CD8-positive, alpha-beta memory T cell (primary cell): Measurements from ENCODE around the gene POLR1A. TPM values are rescaled to one million over a fixed set of nuclear protein-coding genes. Genes with fewer than 3 reads are reported as not detected.

Experiments used
- CTCF ChIA-PET: fragments of 350-600 bp; sonication (Branson Sonifier 250); formaldehyde crosslinking; loops from one replicate; lab custom pipeline; 2021; ENCODE audit warnings: antibody characterized with exemption; lab: Charles Lee
- POLR2A ChIA-PET: fragments of 350-600 bp; sonication (Branson Sonifier 250); formaldehyde crosslinking; loops from one replicate; lab custom pipeline; 2021; ENCODE audit warnings: antibody characterized with exemption; lab: Charles Lee
- DNase-seq, 5 donors: peaks; one replicate each; pipeline versions ENCODE4 v3.0.0 to v3.0.0-alpha.2; 2020 to 2022; ENCODE audit warnings: mixed read lengths in 1 of 5
- H3K27ac ChIP-seq: one replicate; pipeline ENCODE4 v1.7.0; 2013; ENCODE audit warnings: low read depth, mild to moderate bottlenecking, low read length, moderate library complexity
- H3K27me3 ChIP-seq: 2 replicates; pipeline ENCODE4 v1.7.0; 2013; ENCODE audit warnings: low read length, mild to moderate bottlenecking; ENCODE audit not compliant: insufficient read depth, poor library complexity, severe bottlenecking
- H3K36me3 ChIP-seq: 2 replicates; pipeline ENCODE4 v1.7.0; 2013; ENCODE audit warnings: mild to moderate bottlenecking, low read length, moderate library complexity; ENCODE audit not compliant: insufficient read depth
- H3K4me1 ChIP-seq: 2 replicates; pipeline ENCODE4 v1.7.0; 2013; ENCODE audit warnings: mild to moderate bottlenecking, low read length, moderate library complexity; ENCODE audit not compliant: insufficient read depth
- H3K4me3 ChIP-seq: 2 replicates; pipeline ENCODE4 v1.7.0; 2013; ENCODE audit warnings: mild to moderate bottlenecking, low read length
- H3K9me3 ChIP-seq: 2 replicates; pipeline ENCODE4 v1.7.0; 2013; ENCODE audit warnings: mild to moderate bottlenecking, low read length
- H3K27ac Mint-ChIP-seq, 8 donors: one replicate each; pipeline ENCODE4 v1.8.0; 2020 to 2021; ENCODE audit warnings: mixed read lengths in 8 of 8, mild to moderate bottlenecking in 6 of 8, inconsistent platforms in 3 of 8, moderate library complexity in 3 of 8
- H3K27me3 Mint-ChIP-seq, 2 donors: one replicate each; pipeline ENCODE4 v1.8.0; 2020 to 2021; ENCODE audit warnings: mixed read lengths in 2 of 2, mild to moderate bottlenecking in 1 of 2, moderate library complexity in 1 of 2
- H3K36me3 Mint-ChIP-seq, 3 donors: one replicate each; pipeline ENCODE4 v1.8.0; 2020 to 2021; ENCODE audit warnings: mixed read lengths in 3 of 3, inconsistent platforms in 1 of 3, mild to moderate bottlenecking in 1 of 3
- H3K4me1 Mint-ChIP-seq, 3 donors: one replicate each; pipeline ENCODE4 v1.8.0; 2020 to 2021; ENCODE audit warnings: mixed read lengths in 3 of 3, inconsistent platforms in 1 of 3, mild to moderate bottlenecking in 1 of 3
- H3K4me3 Mint-ChIP-seq, 7 donors: one replicate each; pipeline ENCODE4 v1.8.0; 2020 to 2021; ENCODE audit warnings: mixed read lengths in 7 of 7, mild to moderate bottlenecking in 6 of 7, moderate library complexity in 4 of 7, inconsistent platforms in 2 of 7
- H3K9me3 Mint-ChIP-seq, 5 donors: one replicate each; pipeline ENCODE4 v1.8.0; 2020 to 2022; ENCODE audit warnings: mixed read lengths in 5 of 5, mild to moderate bottlenecking in 3 of 5, moderate library complexity in 2 of 5, inconsistent platforms in 1 of 5
- polyA plus RNA-seq: library from polyadenylated mRNA; unstranded; fragments of 300-500 nt; fragmentation: Illumina TruSeq; gene quantifications from one replicate; pipeline ENCODE4 v1.2.3, GENCODE V29; 2021
- total RNA-seq, 2 experiments: library from RNA; stranded (reverse); gene quantifications; one replicate each; pipeline ENCODE4 v1.2.3, GENCODE V29; 2021

POLR1A gene
- total and polyA plus RNA-seq, 3 experiments from 2014 or later = 4.8 to 63.3 (median 60.3) TPM

GRCh38 chr2:86056590-86057331 is 48.9 kb downstream of the POLR1A start:
- no peaks in the 10 kb centered on the region for H3K9me3 ChIP-seq
- DNase-seq = no peak
- Mint-ChIP-seq H3K4me3 (no peak overlapping the region), H3K36me3 (peaks cover 10 to 74% (median 31%) of the 10 kb centered on the region in 3 donors), H3K9me3 (no peaks in the 10 kb centered on the region), H3K27me3 (no peaks in the 10 kb centered on the region), H3K4me1 (peaks cover 0 to 1% (median 0%) of the 10 kb centered on the region in 3 donors), H3K27ac (peak overlapping the region in 2 of 8 donors; percentile 42 to 62)
- ChIA-PET POLR2A (interaction anchor here (0.7 kb wide), 1 partner anchor 168 kb away, joined by 5 read pairs; the partner anchor contains the start of gene ST3GAL5), CTCF (interaction anchor here (1.3 to 1.6 kb wide), 2 partner anchors 23 to 229 kb away, joined by 3 to 7 read pairs; no protein-coding TSS in a partner anchor)
- H3K4me3 ChIP-seq = no peak overlapping the region
- H3K27ac ChIP-seq = no peak overlapping the region
- peaks cover 23% of the 10 kb centered on the region for H3K36me3 ChIP-seq
- H3K27me3 ChIP-seq = no peaks in the 10 kb centered on the region
- H3K4me1 ChIP-seq = no peaks in the 10 kb centered on the region

- peaks cover 0 to 1% (median 0%) of the 10 kb centered on the region in 3 donors for H3K4me1 Mint-ChIP-seq
- DNase-seq = no peak
- POLR2A ChIA-PET = no interaction called here
- no peak overlapping the region for H3K4me3 Mint-ChIP-seq
- peaks cover 7 to 70% (median 23%) of the 10 kb centered on the region in 3 donors for H3K36me3 Mint-ChIP-seq
- Histone ChIP-seq H3K36me3 (peaks cover 27% of the 10 kb centered on the region), H3K4me1 (no peaks in the 10 kb centered on the region), H3K9me3 (no peaks in the 10 kb centered on the region), H3K27ac (no peak overlapping the region), H3K4me3 (no peak overlapping the region), H3K27me3 (no peaks in the 10 kb centered on the region)
- H3K27ac Mint-ChIP-seq = peak overlapping the region in 1 of 8 donors; percentile 52
- no peaks in the 10 kb centered on the region for H3K27me3 Mint-ChIP-seq
- CTCF ChIA-PET = interaction anchor here (1.6 kb wide), 1 partner anchor 25 kb away, joined by 3 read pairs; no protein-coding TSS in a partner anchor
- H3K9me3 Mint-ChIP-seq = no peaks in the 10 kb centered on the region
Observed at GRCh38 chr2:86055314-86055713, 50.4 kb downstream of the POLR1A start.

- peaks cover 7 to 69% (median 20%) of the 10 kb centered on the region in 3 donors for H3K36me3 Mint-ChIP-seq
- Histone ChIP-seq H3K9me3 (no peaks in the 10 kb centered on the region), H3K4me1 (no peaks in the 10 kb centered on the region), H3K36me3 (peaks cover 28% of the 10 kb centered on the region), H3K4me3 (no peak overlapping the region), H3K27ac (no peak overlapping the region), H3K27me3 (no peaks in the 10 kb centered on the region)
- peaks cover 0 to 1% (median 0%) of the 10 kb centered on the region in 3 donors for H3K4me1 Mint-ChIP-seq
- CTCF ChIA-PET = interaction anchor here (1.1 to 1.3 kb wide), 2 partner anchors 18 to 325 kb away, joined by 3 to 4 read pairs; no protein-coding TSS in a partner anchor
- DNase-seq = no peak
- no peak overlapping the region for H3K27ac Mint-ChIP-seq
- POLR2A ChIA-PET = no interaction called here
- no peaks in the 10 kb centered on the region for H3K27me3 Mint-ChIP-seq
- H3K9me3 Mint-ChIP-seq = no peaks in the 10 kb centered on the region
- no peak overlapping the region for H3K4me3 Mint-ChIP-seq
Observed at GRCh38 chr2:86054535-86055082, 51.1 kb downstream of the POLR1A start.

DNA sequence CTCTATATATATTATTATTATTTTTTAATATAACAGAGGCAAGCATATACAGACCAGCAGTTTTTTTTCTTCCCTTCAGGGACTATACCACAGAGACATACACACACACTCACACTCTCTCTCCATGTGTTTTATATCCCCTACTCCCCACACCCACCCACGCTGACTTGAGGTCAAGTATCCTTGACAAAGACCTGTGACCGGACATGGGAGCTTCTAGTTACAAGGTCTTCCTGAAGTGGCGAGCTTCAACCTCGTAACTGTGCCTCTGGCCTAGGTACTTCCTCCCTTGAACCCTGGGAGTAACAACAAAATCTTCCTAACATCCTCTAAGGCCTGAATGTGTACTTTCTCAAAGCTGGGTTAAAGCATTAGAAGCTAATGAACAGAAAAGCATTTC is 52.5 kb downstream of the POLR1A start:
- H3K4me3 Mint-ChIP-seq = no peak overlapping the region
- Histone ChIP-seq H3K36me3 (peaks cover 33% of the 10 kb centered on the region), H3K27ac (no peak overlapping the region), H3K27me3 (no peaks in the 10 kb centered on the region), H3K4me1 (no peaks in the 10 kb centered on the region), H3K4me3 (no peak overlapping the region), H3K9me3 (no peaks in the 10 kb centered on the region)
- POLR2A ChIA-PET = no interaction called here
- no peak for DNase-seq
- no peaks in the 10 kb centered on the region for H3K9me3 Mint-ChIP-seq
- H3K27me3 Mint-ChIP-seq = no peaks in the 10 kb centered on the region
- peaks cover 7 to 77% (median 18%) of the 10 kb centered on the region in 3 donors for H3K36me3 Mint-ChIP-seq
- H3K27ac Mint-ChIP-seq = no peak overlapping the region
- H3K4me1 Mint-ChIP-seq = peaks cover 0 to 1% (median 0%) of the 10 kb centered on the region in 3 donors
- CTCF ChIA-PET = interaction anchor here (1.9 kb wide), 1 partner anchor 27 kb away, joined by 6 read pairs; no protein-coding TSS in a partner anchor

DNA sequence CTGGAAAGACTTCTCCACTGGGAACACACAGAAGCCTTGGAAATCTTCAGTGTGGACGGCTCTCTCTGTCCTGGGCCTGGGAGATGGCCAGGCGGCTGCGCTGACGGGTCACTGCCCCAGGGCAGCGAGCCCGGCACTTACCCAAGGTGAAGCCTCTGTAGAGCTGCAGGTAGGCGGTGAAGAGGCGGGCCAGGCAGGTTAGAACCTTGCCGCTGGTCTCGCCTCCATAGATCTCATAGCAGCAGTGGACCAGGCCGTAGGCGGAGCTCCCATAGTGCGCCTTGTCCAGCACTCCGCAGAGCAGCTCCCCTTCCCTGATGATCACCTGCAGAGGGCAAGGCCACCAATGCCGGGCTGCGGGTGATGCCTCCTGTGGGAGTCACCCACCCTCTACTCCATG is 53.0 kb downstream of the POLR1A start:
- H3K4me3 Mint-ChIP-seq = no peak overlapping the region
- no peak overlapping the region for H3K4me3 ChIP-seq
- no peaks in the 10 kb centered on the region for H3K27me3 Mint-ChIP-seq
- peaks cover 0 to 1% (median 0%) of the 10 kb centered on the region in 3 donors for H3K4me1 Mint-ChIP-seq
- DNase-seq = no peak
- no peaks in the 10 kb centered on the region for H3K9me3 ChIP-seq
- peaks cover 7 to 79% (median 18%) of the 10 kb centered on the region in 3 donors for H3K36me3 Mint-ChIP-seq
- no peaks in the 10 kb centered on the region for H3K27me3 ChIP-seq
- no peak overlapping the region for H3K27ac Mint-ChIP-seq
- POLR2A ChIA-PET = no interaction called here
- H3K9me3 Mint-ChIP-seq = no peaks in the 10 kb centered on the region
- H3K4me1 ChIP-seq = no peaks in the 10 kb centered on the region
- H3K27ac ChIP-seq = no peak overlapping the region
- H3K36me3 ChIP-seq = peaks cover 36% of the 10 kb centered on the region
- CTCF ChIA-PET = interaction anchor here (1.9 kb wide), 1 partner anchor 27 kb away, joined by 6 read pairs; no protein-coding TSS in a partner anchor

- Histone ChIP-seq H3K27me3 (no peaks in the 10 kb centered on the region), H3K4me3 (no peak overlapping the region), H3K27ac (no peak overlapping the region), H3K36me3 (peaks cover 38% of the 10 kb centered on the region), H3K9me3 (no peaks in the 10 kb centered on the region), H3K4me1 (no peaks in the 10 kb centered on the region)
- Mint-ChIP-seq H3K4me3 (no peak overlapping the region), H3K4me1 (no peaks in the 10 kb centered on the region), H3K27me3 (no peaks in the 10 kb centered on the region), H3K36me3 (peaks cover 4 to 79% (median 17%) of the 10 kb centered on the region in 3 donors), H3K27ac (no peak overlapping the region), H3K9me3 (no peaks in the 10 kb centered on the region)
- POLR2A ChIA-PET = no interaction called here
- DNase-seq = no peak
- CTCF ChIA-PET = interaction anchor here (1.9 kb wide), 1 partner anchor 28 kb away, joined by 6 read pairs; no protein-coding TSS in a partner anchor
Observed at GRCh38 chr2:86052265-86052664, 53.4 kb downstream of the POLR1A start.

- no peak for DNase-seq
- ChIA-PET CTCF (interaction anchor here (1.4 kb wide), 1 partner anchor 223 kb away, joined by 3 read pairs; no protein-coding TSS in a partner anchor), POLR2A (no interaction called here)
- Histone ChIP-seq H3K27ac (no peak overlapping the region), H3K36me3 (peaks cover 41% of the 10 kb centered on the region), H3K4me3 (no peak overlapping the region), H3K4me1 (no peaks in the 10 kb centered on the region), H3K9me3 (no peaks in the 10 kb centered on the region), H3K27me3 (no peaks in the 10 kb centered on the region)
- Mint-ChIP-seq H3K4me3 (no peak overlapping the region), H3K4me1 (no peaks in the 10 kb centered on the region), H3K9me3 (no peaks in the 10 kb centered on the region), H3K36me3 (peaks cover 4 to 86% (median 24%) of the 10 kb centered on the region in 3 donors), H3K27me3 (peaks cover 0 to 1% of the 10 kb centered on the region in 2 donors), H3K27ac (peak overlapping the region in 3 of 8 donors; percentile 29 to 33 (median 29))
Observed at GRCh38 chr2:86050301-86050700, 55.4 kb downstream of the POLR1A start.
